Stimulated activated CD8-positive, alpha-beta memory T cell treated with anti-CD3 and anti-CD28 coated beads, Interleukin-7, amount 100 ng/mL, for 1 hour (primary cell): ENCODE measurements around the gene UCK2.

ENCODE experiments used
- DNase-seq, 2 donors: peaks; one replicate each; pipeline ENCODE4 v3.0.0-alpha.2; 2020; ENCODE audit warnings: low read depth in 2 of 2

Gene UCK2

GRCh38 chr1:165834229-165834628 is 6.8 kb downstream of the UCK2 start:
- no peak for DNase-seq

GRCh38 chr1:165834881-165835280 is 7.5 kb downstream of the UCK2 start:
- no peak for DNase-seq

GRCh38 chr1:165836664-165837482 is 9.5 kb downstream of the UCK2 start:
- DNase-seq = no peak

DNA sequence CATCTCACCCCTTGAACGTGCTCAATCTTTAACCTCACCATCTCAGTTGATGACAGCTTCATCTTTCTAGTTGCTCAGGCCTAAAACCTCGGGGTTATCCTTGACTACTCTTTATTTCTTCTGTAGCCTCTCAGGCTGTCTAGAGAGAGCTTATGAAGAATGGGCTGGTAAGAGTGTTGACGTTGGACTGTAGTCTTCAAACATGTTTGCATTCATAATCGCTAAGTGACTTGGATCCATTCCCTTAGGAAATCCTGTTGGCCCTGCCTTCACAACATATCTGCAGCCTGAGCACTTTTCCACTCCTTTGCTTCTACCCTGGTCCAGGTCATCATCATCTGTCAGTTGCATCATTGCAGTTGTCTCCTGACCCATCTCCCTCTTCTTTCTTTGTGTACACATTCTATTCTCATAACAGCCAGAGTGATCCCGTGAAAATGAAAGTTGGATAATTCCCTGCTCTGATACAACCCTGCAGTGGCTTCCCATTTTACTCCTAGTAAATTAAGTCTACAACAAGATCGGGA is 10.5 kb downstream of the UCK2 start:
- no peak for DNase-seq

GRCh38 chr1:165840423-165840822 is 13.0 kb downstream of the UCK2 start:
- no peak for DNase-seq

DNA sequence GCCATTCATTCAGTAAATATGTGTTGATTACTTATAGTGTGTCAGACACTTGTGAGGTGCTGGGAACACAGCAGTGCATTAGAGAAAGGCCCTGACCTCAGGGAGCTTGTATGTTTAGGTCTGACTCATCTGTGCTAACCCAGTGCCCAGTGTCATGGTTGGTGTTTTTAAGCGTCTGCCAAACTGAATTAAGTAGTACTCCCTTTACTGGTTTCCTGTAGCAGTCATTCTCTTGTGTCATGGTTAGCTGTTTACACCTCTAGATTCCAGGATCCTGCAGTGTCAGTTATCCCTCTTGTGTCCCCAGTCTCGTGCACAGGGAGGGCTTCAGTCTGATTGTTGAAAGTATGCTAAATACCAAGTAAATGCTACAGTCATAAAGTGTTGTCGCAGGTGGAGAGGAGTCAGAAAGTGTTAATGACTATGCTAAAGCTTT is 14.2 kb downstream of the UCK2 start:
- no peak for DNase-seq

DNA sequence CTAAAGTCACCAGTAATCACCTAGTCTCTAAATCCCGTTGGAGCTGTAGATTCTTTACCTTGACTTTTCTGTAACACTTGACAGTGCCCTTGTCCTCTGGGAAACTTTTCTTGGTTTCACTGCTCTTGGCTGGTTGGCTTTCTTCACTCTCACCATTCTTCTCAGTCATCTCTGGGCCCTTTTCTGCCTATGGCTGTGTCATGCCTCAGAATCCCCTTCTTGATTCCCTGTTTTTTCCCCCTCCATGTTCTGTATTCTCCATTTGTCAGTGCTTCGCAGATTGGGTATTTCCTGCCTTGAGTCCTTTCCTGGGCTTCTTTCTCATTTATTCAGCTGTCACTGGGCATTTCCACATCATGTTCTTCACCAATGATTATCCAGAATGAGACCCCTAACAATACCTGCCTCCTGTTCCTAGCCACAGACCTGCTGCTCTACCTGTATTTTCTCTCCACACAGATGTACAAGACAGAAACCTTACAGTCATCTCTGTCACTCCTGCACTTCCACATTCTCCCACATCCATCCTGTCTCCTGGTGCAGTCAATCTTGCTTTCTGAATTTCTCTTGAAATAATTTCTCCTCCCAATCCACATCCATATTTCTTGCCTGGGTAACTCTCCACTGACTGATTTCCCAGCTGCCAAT is 14.7 kb downstream of the UCK2 start:
- DNase-seq = no peak

GRCh38 chr1:165842671-165843129 is 15.3 kb downstream of the UCK2 start:
- no peak for DNase-seq

GRCh38 chr1:165843304-165843703 is 15.9 kb downstream of the UCK2 start:
- DNase-seq = no peak

GRCh38 chr1:165844114-165844798 is 16.8 kb downstream of the UCK2 start:
- no peak for DNase-seq

- DNase-seq = no peak
These were observed 17.5 kb downstream of the UCK2 start for GRCh38 chr1:165844933-165845332.

DNA sequence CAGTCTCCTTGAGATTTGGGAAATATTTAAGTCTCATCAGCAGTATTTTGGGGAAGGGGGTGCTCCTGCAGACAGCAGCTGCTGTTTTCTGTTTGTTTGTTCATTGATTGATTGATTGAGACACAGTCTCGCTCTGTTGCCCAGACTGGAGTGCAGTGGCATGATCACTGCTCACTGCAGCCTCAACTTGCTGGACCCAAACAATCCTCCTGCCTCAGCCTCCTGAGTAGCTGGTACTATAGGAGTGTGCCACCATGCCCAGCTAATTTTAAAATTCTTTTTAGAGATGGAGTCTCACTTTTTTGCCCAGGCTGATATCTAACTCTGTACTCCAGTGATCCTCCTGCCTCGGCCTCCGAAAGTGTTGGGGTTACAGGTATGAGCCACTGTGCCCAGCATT is 18.2 kb downstream of the UCK2 start:
- DNase-seq = no peak

GRCh38 chr1:165845992-165846748 is 18.8 kb downstream of the UCK2 start:
- no peak for DNase-seq

DNA sequence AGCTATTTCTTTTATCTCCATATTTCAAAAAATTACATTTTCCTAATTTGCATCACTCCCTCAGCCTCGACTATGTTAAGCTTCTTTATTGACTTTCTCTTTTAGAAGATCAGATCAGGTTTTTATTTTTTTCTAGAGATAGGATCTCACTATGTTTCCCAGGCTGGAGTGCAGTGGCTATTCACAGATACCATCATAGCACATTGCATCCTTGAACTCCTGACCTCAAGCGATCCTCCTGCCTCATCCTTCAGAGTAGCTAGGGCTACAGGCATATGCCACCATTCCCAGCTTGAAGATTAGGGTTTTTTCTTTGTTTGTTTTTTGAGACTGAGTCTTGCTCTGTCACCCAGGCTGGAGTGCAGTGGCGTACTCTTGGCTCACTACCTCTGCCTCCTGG is 20.1 kb downstream of the UCK2 start:
- no peak for DNase-seq

- no peak for DNase-seq
These were observed 22.1 kb downstream of the UCK2 start for GRCh38 chr1:165849353-165850133.

- no peak for DNase-seq
These were observed 23.7 kb downstream of the UCK2 start for GRCh38 chr1:165851034-165851658.

GRCh38 chr1:165852871-165853270 is 25.5 kb downstream of the UCK2 start:
- DNase-seq = no peak

DNA sequence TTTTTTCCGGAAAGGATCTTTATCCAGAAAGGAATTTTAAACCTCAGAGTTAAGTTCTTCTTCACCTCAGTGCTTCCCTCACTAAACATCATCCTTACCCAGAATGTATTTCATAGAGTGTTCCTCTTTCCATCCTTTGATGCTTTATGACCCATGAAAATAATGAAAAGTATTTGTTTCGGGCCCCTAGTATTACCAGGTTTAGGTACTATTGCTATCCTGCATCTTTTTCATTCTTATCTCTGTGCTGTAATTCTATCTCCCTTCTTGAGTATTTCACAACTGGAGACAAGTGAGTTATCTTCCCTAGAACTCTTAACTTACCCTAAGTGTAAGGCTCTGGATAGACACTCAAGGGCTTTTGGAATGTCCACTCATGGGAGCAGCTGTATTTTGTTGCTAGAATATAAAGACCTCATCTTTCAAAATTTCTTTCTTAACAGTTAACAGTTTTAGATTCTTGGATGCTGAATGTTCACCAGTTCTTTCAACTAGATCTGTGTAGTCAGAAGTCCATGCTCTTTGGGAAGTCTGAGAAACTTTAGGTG is 26.2 kb downstream of the UCK2 start:
- DNase-seq = no peak

GRCh38 chr1:165854101-165854845 is 26.9 kb downstream of the UCK2 start:
- no peak for DNase-seq
